Measurements from ENCODE around the gene SLC16A13. TPM values are rescaled to one million over a fixed set of nuclear protein-coding genes. Genes with fewer than 3 reads are reported as not detected.
"Not testable (repeated sequence)": the region's sequence is repeated elsewhere in the genome, so short reads cannot be mapped to it uniquely, and the experiment has no call there.

The SLC16A13 gene, protein sequence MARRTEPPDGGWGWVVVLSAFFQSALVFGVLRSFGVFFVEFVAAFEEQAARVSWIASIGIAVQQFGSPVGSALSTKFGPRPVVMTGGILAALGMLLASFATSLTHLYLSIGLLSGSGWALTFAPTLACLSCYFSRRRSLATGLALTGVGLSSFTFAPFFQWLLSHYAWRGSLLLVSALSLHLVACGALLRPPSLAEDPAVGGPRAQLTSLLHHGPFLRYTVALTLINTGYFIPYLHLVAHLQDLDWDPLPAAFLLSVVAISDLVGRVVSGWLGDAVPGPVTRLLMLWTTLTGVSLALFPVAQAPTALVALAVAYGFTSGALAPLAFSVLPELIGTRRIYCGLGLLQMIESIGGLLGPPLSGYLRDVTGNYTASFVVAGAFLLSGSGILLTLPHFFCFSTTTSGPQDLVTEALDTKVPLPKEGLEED
- under 1 TPM in 1 of 2 donors, not detected in 1; 0.56 TPM for total RNA-seq

DNA sequence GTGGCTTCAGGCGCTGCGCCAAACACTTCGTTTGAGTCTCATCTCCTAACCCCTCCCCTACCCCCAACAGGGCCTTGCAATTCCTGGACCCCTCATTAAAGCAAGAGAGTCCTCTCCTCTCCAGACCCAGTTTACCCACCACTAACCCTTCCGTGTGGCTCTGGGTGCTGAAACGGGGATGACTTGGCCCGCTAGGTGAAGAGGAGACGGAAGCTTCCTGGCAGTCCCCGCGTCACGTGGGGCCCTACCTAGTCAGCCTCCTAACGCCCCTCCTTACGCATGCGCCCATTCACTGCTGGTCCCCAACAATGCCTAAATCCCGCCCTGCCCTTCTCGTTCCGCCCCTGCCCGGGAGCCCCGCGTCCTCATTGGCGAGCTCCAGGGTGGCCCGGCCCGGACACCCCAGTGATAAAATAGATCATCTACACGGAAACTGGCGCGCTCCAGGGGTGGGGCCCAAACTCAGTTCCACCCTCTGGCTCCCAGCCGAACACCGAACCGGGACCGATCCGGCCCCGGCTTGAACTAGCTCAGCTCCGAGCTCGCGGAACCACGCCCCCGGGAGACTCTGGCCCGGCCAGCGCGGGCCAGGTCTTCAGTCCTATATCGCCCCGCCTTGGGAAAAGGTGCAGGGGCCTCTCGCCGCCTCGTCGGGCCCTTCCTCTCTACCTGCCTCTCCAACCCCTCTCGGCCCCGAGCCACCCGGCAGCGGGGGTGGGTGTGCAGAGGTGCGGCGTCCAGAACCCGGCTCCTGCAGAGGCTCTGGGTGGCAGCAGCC lies at the start of gene SLC16A13:
TSS of gene SLC16A13 (plus strand) at position 425 of the 778 bp plus-strand sequence. CDS start 368 bp downstream, outside the sequence.
- H3K4me1 ChIP-seq (ENCODE audit: control insufficient read depth in 1 of 2, low read depth in 2 of 2) = peaks cover 5 to 16% of the 10 kb centered on the region in 2 donors
- no peaks in the 10 kb centered on the region for H3K9me3 ChIP-seq
- H3K27ac ChIP-seq = peak within 1 kb of the TSS in 1 of 2 donors; percentile 22
- peak within 1 kb of the TSS; percentile 70 for H3K4me3 ChIP-seq
- no peaks in the 10 kb centered on the region for H3K36me3 ChIP-seq
- ATAC-seq (ENCODE audit: insufficient number of reproducible peaks, low FRiP score, low read depth) (peak; percentile 27), DNase-seq (ENCODE audit: low spot score) (peak; percentile 78)
- no peaks in the 10 kb centered on the region for H3K27me3 ChIP-seq (replicated peaks; ENCODE audit: insufficient read depth)
- TF ChIP-seq, protein P1, sequence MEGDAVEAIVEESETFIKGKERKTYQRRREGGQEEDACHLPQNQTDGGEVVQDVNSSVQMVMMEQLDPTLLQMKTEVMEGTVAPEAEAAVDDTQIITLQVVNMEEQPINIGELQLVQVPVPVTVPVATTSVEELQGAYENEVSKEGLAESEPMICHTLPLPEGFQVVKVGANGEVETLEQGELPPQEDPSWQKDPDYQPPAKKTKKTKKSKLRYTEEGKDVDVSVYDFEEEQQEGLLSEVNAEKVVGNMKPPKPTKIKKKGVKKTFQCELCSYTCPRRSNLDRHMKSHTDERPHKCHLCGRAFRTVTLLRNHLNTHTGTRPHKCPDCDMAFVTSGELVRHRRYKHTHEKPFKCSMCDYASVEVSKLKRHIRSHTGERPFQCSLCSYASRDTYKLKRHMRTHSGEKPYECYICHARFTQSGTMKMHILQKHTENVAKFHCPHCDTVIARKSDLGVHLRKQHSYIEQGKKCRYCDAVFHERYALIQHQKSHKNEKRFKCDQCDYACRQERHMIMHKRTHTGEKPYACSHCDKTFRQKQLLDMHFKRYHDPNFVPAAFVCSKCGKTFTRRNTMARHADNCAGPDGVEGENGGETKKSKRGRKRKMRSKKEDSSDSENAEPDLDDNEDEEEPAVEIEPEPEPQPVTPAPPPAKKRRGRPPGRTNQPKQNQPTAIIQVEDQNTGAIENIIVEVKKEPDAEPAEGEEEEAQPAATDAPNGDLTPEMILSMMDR (IDR thresholded peaks at IDR 0.05) = no peak

DNA sequence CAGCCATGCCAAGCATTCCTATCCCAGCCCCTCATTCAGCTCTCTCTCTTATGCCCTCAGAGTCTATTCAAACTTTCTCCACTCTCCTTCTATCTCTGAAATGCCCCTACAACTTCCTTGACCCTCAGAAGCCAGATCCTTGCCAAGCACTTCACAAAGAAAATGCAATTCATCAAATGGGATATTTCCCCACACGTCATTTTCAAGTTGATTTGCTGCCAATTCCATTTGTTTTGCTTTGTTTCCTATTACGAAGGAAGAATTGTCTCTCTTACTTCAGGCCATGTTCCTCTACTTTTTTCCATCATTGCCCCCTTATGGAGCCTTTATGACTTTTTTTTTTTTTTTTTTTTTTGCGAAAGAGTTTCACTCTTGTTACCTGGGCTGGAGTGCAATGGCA lies 49.1 kb upstream of the SLC16A13 start:
- ATAC-seq (ENCODE audit: insufficient number of reproducible peaks, low FRiP score, low read depth) (no peak), DNase-seq (ENCODE audit: low spot score) (no peak)
- Histone ChIP-seq H3K36me3 (no peaks in the 10 kb centered on the region), H3K4me1 (ENCODE audit: control insufficient read depth in 1 of 2, low read depth in 2 of 2) (no peaks in the 10 kb centered on the region), H3K9me3 (no peaks in the 10 kb centered on the region), H3K4me3 (no peak overlapping the region), H3K27me3 (replicated peaks; ENCODE audit: insufficient read depth) (no peaks in the 10 kb centered on the region), H3K27ac (no peak overlapping the region)
- TF ChIP-seq, protein P1 (IDR thresholded peaks at IDR 0.05) = no peak

DNA sequence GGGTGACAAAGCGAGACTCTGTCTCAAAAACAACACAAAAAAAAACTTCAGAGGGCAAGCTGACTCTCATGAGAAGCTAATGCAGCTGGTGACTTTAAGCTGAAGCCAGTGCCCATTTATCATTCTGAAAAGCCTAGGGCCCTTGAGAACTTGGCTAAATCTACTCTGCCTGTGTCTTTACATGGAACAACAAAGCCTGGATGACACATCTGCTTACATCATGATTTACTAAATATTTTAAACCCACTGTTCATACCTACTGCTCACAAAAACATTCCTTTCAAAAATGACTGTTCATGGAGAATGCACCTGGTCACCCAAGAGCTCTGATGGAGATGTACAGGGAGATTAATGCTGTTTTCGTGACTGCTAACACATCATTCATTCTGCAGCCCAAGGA lies 46.0 kb upstream of the SLC16A13 start:
- no peak overlapping the region for H3K4me3 ChIP-seq
- no peak overlapping the region for H3K27ac ChIP-seq
- TF ChIP-seq, protein P1 (IDR thresholded peaks at IDR 0.05) = no peak
- ATAC-seq (ENCODE audit: insufficient number of reproducible peaks, low FRiP score, low read depth) (no peak), DNase-seq (ENCODE audit: low spot score) (no peak)
- no peaks in the 10 kb centered on the region for H3K4me1 ChIP-seq (ENCODE audit: control insufficient read depth in 1 of 2, low read depth in 2 of 2)
- no peaks in the 10 kb centered on the region for H3K36me3 ChIP-seq
- H3K27me3 ChIP-seq (replicated peaks; ENCODE audit: insufficient read depth) = no peaks in the 10 kb centered on the region
- no peaks in the 10 kb centered on the region for H3K9me3 ChIP-seq

DNA sequence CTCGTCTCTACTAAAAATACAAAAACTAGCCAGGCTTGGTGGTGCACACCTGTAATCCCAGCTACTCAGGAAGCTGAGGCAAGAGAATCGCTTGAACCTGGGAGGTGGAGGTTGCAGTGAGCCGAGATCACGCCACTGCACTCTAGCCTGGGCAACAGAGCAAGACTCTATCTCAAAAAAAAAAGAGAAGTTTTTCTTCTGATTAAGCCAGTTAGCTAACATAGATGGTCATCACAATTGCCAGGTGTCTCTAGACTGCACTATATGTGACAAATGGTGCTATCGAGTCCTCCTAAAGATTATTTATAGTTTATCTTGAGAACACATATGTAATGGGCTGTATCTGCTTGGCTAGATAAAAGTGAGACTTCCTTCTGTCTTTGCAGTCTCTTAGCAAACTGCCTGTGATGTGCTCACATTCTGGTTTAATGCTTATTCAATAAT lies 42.2 kb upstream of the SLC16A13 start:
- not testable (repeated sequence) for H3K36me3 ChIP-seq; H3K27me3 ChIP-seq (replicated peaks; ENCODE audit: insufficient read depth); H3K9me3 ChIP-seq; ATAC-seq (ENCODE audit: insufficient number of reproducible peaks, low FRiP score, low read depth); DNase-seq (ENCODE audit: low spot score); H3K4me3 ChIP-seq; H3K27ac ChIP-seq
- H3K4me1 ChIP-seq (ENCODE audit: control insufficient read depth in 1 of 2, low read depth in 2 of 2) = peaks cover 11 to 14% of the 10 kb centered on the region in 2 donors

DNA sequence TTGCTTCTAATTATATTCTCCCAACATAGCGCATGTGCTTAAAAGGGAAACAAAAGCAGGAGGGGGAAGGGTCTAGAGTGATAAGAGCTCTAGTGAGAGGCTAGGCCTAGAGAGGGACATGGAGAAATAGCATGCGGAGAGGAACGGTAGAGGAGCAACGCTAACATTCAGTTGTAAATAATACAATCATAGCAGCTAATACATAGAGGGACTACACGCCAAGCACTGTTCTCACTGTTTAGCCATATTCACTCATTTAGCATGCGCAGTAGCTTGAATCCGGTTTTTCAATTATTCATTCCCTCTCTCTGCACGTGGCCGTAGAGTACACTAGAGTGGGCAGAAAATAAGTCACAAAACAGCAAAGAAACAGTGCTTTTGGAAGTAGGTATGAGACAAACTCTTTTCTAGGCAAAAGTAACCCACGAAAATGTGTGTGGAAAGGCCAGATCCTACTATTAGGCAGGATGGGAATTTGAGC lies 41.7 kb upstream of the SLC16A13 start:
- no peaks in the 10 kb centered on the region for H3K27me3 ChIP-seq (replicated peaks; ENCODE audit: insufficient read depth)
- ATAC-seq (ENCODE audit: insufficient number of reproducible peaks, low FRiP score, low read depth) (no peak), DNase-seq (ENCODE audit: low spot score) (no peak)
- no peak overlapping the region for H3K4me3 ChIP-seq
- H3K27ac ChIP-seq = no peak overlapping the region
- H3K36me3 ChIP-seq = no peaks in the 10 kb centered on the region
- no peaks in the 10 kb centered on the region for H3K9me3 ChIP-seq
- TF ChIP-seq, protein P1 (IDR thresholded peaks at IDR 0.05) = no peak
- H3K4me1 ChIP-seq (ENCODE audit: control insufficient read depth in 1 of 2, low read depth in 2 of 2) = peaks cover 11 to 14% of the 10 kb centered on the region in 2 donors

Measured in thoracic aorta (tissue), 2 donors.